ENCODE measurements around the gene HSD17B11. TPM values are rescaled to one million over a fixed set of nuclear protein-coding genes. Genes with fewer than 3 reads are reported as not detected.

Gene HSD17B11
- total and polyA plus RNA-seq, 2 donors (not counting 1 experiment from before 2014, with no cell fraction given): 26.5 to 62.2 TPM

GRCh38 chr4:87377816-87378215 is 13.2 kb downstream of the HSD17B11 start:
- H3K9me3 Mint-ChIP-seq (ENCODE audit: insufficient read depth): no peaks in the 10 kb centered on the region
- ChIA-PET POLR2A (no interaction called here), CTCF (interaction anchor here (1.0 to 15.1 kb wide), 4 partner anchors 8 to 89 kb away, joined by 3 to 269 read pairs (median 12); no protein-coding TSS in a partner anchor)
- H3K4me2 ChIP-seq (replicated peaks; ENCODE audit: low read depth, low read length, poor library complexity, severe bottlenecking): no peak overlapping the region
- no peak overlapping the region for H3K9ac ChIP-seq (ENCODE audit: low read length)
- no peaks in the 10 kb centered on the region for H3K9me3 ChIP-seq (ENCODE audit: control extremely low read depth in 1 of 3, control insufficient read depth in 2 of 3, insufficient read depth in 1 of 3, low read length in 2 of 3)
- H3K27ac ChIP-seq (ENCODE audit: low read length in 2 of 2): no peak overlapping the region
- H3K4me1 Mint-ChIP-seq: peaks cover 3% of the 10 kb centered on the region
- peaks cover 6 to 23% of the 10 kb centered on the region in 2 experiments for H3K36me3 ChIP-seq (replicated peaks in 1 of 2; ENCODE audit: control extremely low read depth in 1 of 2, control insufficient read depth in 1 of 2, extremely low read depth in 1 of 2, insufficient read depth in 2 of 2, low read length in 1 of 2)
- intact Hi-C loops (cut with micrococcal nuclease): no loop called here
- H3K27me3 ChIP-seq (replicated peaks in 1 of 4; ENCODE audit: control extremely low read depth in 1 of 4, control insufficient read depth in 3 of 4, insufficient read depth in 4 of 4, low read length in 3 of 4): no peaks in the 10 kb centered on the region
- peaks cover 22% of the 10 kb centered on the region for H3K79me2 ChIP-seq (ENCODE audit: control insufficient read depth, insufficient read depth, low read length)
- no peaks in the 10 kb centered on the region for H4K20me1 ChIP-seq (ENCODE audit: control insufficient read depth, insufficient read depth, low read length, poor library complexity, severe bottlenecking)
- no peak overlapping the region for H2AFZ ChIP-seq (ENCODE audit: insufficient read depth, low read depth, low read length, poor library complexity, severe bottlenecking)
- no peak for ATAC-seq (ENCODE audit: low read depth)
- no peak for TF ChIP-seq CTCF (IDR thresholded peaks at IDR 0.05)
- TF ChIP-seq EZH2 (IDR thresholded peaks at IDR 0.05; ENCODE audit: borderline replicate concordance, insufficient read depth, low read depth, low read length, poor library complexity, severe bottlenecking): no peak
- H3K4me3 ChIP-seq (ENCODE audit: control extremely low read depth in 1 of 5, extremely low read depth in 1 of 5, insufficient read depth in 1 of 5, low read depth in 2 of 5, low read length in 4 of 5): no peak overlapping the region
- no peak overlapping the region for H3K4me3 Mint-ChIP-seq
- H3K27me3 Mint-ChIP-seq: no peaks in the 10 kb centered on the region
- no peak overlapping the region for H3K27ac Mint-ChIP-seq
- WGBS (ENCODE audit: insufficient coverage): 100% methylated on average over 1 of the region's 2 CpGs
- no peak for DNase-seq
- no peaks in the 10 kb centered on the region for H3K4me1 ChIP-seq (ENCODE audit: control insufficient read depth in 2 of 2, insufficient read depth in 2 of 2, low read length in 2 of 2)

- no CpG with 5 or more reads among the region's 4 CpGs for WGBS (ENCODE audit: insufficient coverage)
- Histone ChIP-seq H2AFZ (ENCODE audit: insufficient read depth, low read depth, low read length, poor library complexity, severe bottlenecking) (no peak overlapping the region), H3K4me2 (replicated peaks; ENCODE audit: low read depth, low read length, poor library complexity, severe bottlenecking) (no peak overlapping the region), H3K9ac (ENCODE audit: low read length) (no peak overlapping the region), H3K27ac (ENCODE audit: low read length in 2 of 2) (no peak overlapping the region), H3K4me3 (ENCODE audit: control extremely low read depth in 1 of 5, extremely low read depth in 1 of 5, insufficient read depth in 1 of 5, low read depth in 2 of 5, low read length in 4 of 5) (no peak overlapping the region), H3K79me2 (ENCODE audit: control insufficient read depth, insufficient read depth, low read length) (peaks cover 14% of the 10 kb centered on the region), H3K4me1 (ENCODE audit: control insufficient read depth in 2 of 2, insufficient read depth in 2 of 2, low read length in 2 of 2) (no peaks in the 10 kb centered on the region), H3K36me3 (replicated peaks in 1 of 2; ENCODE audit: control extremely low read depth in 1 of 2, control insufficient read depth in 1 of 2, extremely low read depth in 1 of 2, insufficient read depth in 2 of 2, low read length in 1 of 2) (peaks cover 16 to 37% of the 10 kb centered on the region in 2 experiments), H4K20me1 (ENCODE audit: control insufficient read depth, insufficient read depth, low read length, poor library complexity, severe bottlenecking) (no peaks in the 10 kb centered on the region), H3K9me3 (ENCODE audit: control extremely low read depth in 1 of 3, control insufficient read depth in 2 of 3, insufficient read depth in 1 of 3, low read length in 2 of 3) (no peaks in the 10 kb centered on the region), H3K27me3 (replicated peaks in 1 of 4; ENCODE audit: control extremely low read depth in 1 of 4, control insufficient read depth in 3 of 4, insufficient read depth in 4 of 4, low read length in 3 of 4) (no peaks in the 10 kb centered on the region)
- Mint-ChIP-seq H3K9me3 (ENCODE audit: insufficient read depth) (no peaks in the 10 kb centered on the region), H3K4me3 (no peak overlapping the region), H3K27ac (no peak overlapping the region), H3K4me1 (peaks cover 6% of the 10 kb centered on the region), H3K27me3 (no peaks in the 10 kb centered on the region)
- intact Hi-C loops (cut with micrococcal nuclease): loop anchor here (1.0 kb wide), 1 partner anchor 89 kb away; no protein-coding TSS in a partner anchor
- ATAC-seq (ENCODE audit: low read depth): peak; percentile 51
- CTCF ChIA-PET: interaction anchor here (0.6 to 15.1 kb wide), 29 partner anchors 10 to 1157 kb away, joined by 3 to 269 read pairs (median 4); partner anchors contain the start of genes HSD17B11 and NUDT9
- peak; percentile 60 for DNase-seq
- peak; percentile 82 for TF ChIP-seq CTCF (IDR thresholded peaks at IDR 0.05)
- TF ChIP-seq EZH2 (IDR thresholded peaks at IDR 0.05; ENCODE audit: borderline replicate concordance, insufficient read depth, low read depth, low read length, poor library complexity, severe bottlenecking): no peak
- POLR2A ChIA-PET: interaction anchor here (0.6 to 0.9 kb wide), 2 partner anchors 15 to 47 kb away, joined by 3 to 5 read pairs; partner anchors contain the start of genes HSD17B11 and NUDT9
Measured at GRCh38 chr4:87375719-87376291, 15.2 kb downstream of the HSD17B11 start.
